GM06990 (cell line): ENCODE data around the gene LIAS.

Experiments used
- DNase-seq: peaks from one replicate; pipeline ENCODE4 v3.0.0-alpha.2; 2011; ENCODE audit not compliant: insufficient read length; ENCODE audit errors: extremely low read depth
- H3K27me3 ChIP-seq: replicated peaks from 2 replicates; pipeline ENCODE4 v1.6.0; 2011; ENCODE audit warnings: low read length; ENCODE audit not compliant: control insufficient read depth, insufficient read depth
- H3K36me3 ChIP-seq: 2 replicates; pipeline ENCODE4 v1.5.1; 2011; ENCODE audit warnings: low read length; ENCODE audit not compliant: control insufficient read depth, insufficient read depth
- H3K4me3 ChIP-seq: replicated peaks from 2 replicates; pipeline ENCODE4 v1.5.1; 2011; ENCODE audit warnings: low read depth, mild to moderate bottlenecking, control low read depth, low read length
- CTCF ChIP-seq: IDR thresholded peaks from 2 replicates; pipeline ENCODE4 v1.5.1; 2011; ENCODE audit warnings: low read length, control low read depth, mild to moderate bottlenecking, inconsistent platforms; ENCODE audit not compliant: insufficient read depth, poor library complexity, severe bottlenecking

LIAS gene

GRCh38 chr4:39527296-39528060 lies 68.6 kb downstream of the LIAS start, which contains the start of gene UGDH:
UGDH (minus strand) TSS chr4:39527439; CDS start chr4:39521512, 5,927 bp downstream.
- TF ChIP-seq CTCF, result peak; percentile 31

GRCh38 chr4:39528061-39528465 lies 69.2 kb downstream of the LIAS start:
- Histone ChIP-seq H3K36me3 (no peaks in the 10 kb centered on the region; the same call in 1 of the 2 replicates), H3K27me3 (no peaks in the 10 kb centered on the region), H3K4me3 (peak overlapping the region; percentile 99)
- TF ChIP-seq CTCF, result no peak
- no peak for DNase-seq

More at GRCh38 chr4:39527296-39528060, 68.6 kb downstream of the LIAS start, which contains the start of gene UGDH:
- peak; percentile 96 for DNase-seq
- H3K4me3 ChIP-seq, result peak within 1 kb of the TSS; percentile 99
- H3K36me3 ChIP-seq, result no peaks in the 10 kb centered on the region; the same call in none of the 2 replicates
- no peaks in the 10 kb centered on the region for H3K27me3 ChIP-seq
